MM.1S (cell line): ENCODE data around the gene SGK1.

Source experiments
- DNase-seq: peaks from one replicate; pipeline ENCODE4 v3.0.0-alpha.2; 2015
- H2AFZ ChIP-seq: fragments of 300-600 bp; sonication (generic); 2 replicates; pipeline ENCODE4 v1.6.0; 2016; ENCODE audit warnings: antibody characterized with exemption, low read length
- H3F3A ChIP-seq: fragments of 300-600 bp; sonication (generic); 2 replicates; pipeline ENCODE4 v1.6.1; 2016; ENCODE audit warnings: mild to moderate bottlenecking, antibody characterized with exemption, low read length, moderate library complexity, mixed read lengths; ENCODE audit not compliant: insufficient read depth
- H3K27ac ChIP-seq: fragments of 300-600 bp; sonication (generic); 2 replicates; pipeline ENCODE4 v1.5.1; 2016; ENCODE audit warnings: mild to moderate bottlenecking, low read length
- H3K27me3 ChIP-seq: fragments of 300-600 bp; sonication (generic); replicated peaks from 2 replicates; pipeline ENCODE4 v1.6.0; 2016; ENCODE audit warnings: low read length; ENCODE audit not compliant: insufficient read depth
- H3K36me3 ChIP-seq: fragments of 300-600 bp; sonication (generic); replicated peaks from 2 replicates; pipeline ENCODE4 v1.6.1; 2016; ENCODE audit warnings: mild to moderate bottlenecking, low read length, mixed read lengths; ENCODE audit not compliant: insufficient read depth
- H3K4me1 ChIP-seq: fragments of 300-600 bp; sonication (generic); 2 replicates; pipeline ENCODE4 v1.6.1; 2016; ENCODE audit warnings: low read length, mixed read lengths
- H3K4me2 ChIP-seq: fragments of 300-600 bp; sonication (generic); 2 replicates; pipeline ENCODE4 v1.6.0; 2016; ENCODE audit warnings: low read depth, low read length
- H3K4me3 ChIP-seq: fragments of 300-600 bp; sonication (generic); 2 replicates; pipeline ENCODE4 v1.5.1; 2016; ENCODE audit warnings: low read length, mixed read lengths
- H3K79me2 ChIP-seq: fragments of 300-600 bp; sonication (generic); 2 replicates; pipeline ENCODE4 v1.6.1; 2016; ENCODE audit warnings: mixed run types, low read length, mixed read lengths
- H3K9ac ChIP-seq: fragments of 300-600 bp; sonication (generic); 2 replicates; pipeline ENCODE4 v1.6.1; 2016; ENCODE audit warnings: low read length, mixed read lengths
- H3K9me2 ChIP-seq: fragments of 300-600 bp; sonication (generic); replicated peaks from 2 replicates; pipeline ENCODE4 v1.6.1; 2016; ENCODE audit warnings: mild to moderate bottlenecking, low read length, mixed read lengths; ENCODE audit not compliant: insufficient read depth
- H3K9me3 ChIP-seq: fragments of 300-600 bp; sonication (generic); replicated peaks from 2 replicates; pipeline ENCODE4 v1.6.1; 2016; ENCODE audit warnings: mild to moderate bottlenecking, low read length, mixed read lengths; ENCODE audit not compliant: insufficient read depth
- H4K20me1 ChIP-seq: fragments of 300-600 bp; sonication (generic); 2 replicates; pipeline ENCODE4 v1.6.1; 2016; ENCODE audit warnings: mild to moderate bottlenecking, low read length, moderate library complexity, mixed read lengths; ENCODE audit not compliant: insufficient read depth
- CTCF ChIP-seq: fragments of 300-600 bp; sonication (generic); IDR thresholded peaks from 2 replicates; pipeline ENCODE4 v1.5.1; 2016; ENCODE audit warnings: antibody characterized with exemption, low read length, mixed read lengths
- EZH2 ChIP-seq: fragments of 300-600 bp; sonication (generic); optimal IDR thresholded peaks from 2 replicates; pipeline ENCODE3; 2017; ENCODE audit warnings: low read depth, mild to moderate bottlenecking, antibody characterized with exemption, low read length, mixed read lengths
- EZH2phosphoT487 ChIP-seq: fragments of 300-600 bp; sonication (generic); IDR thresholded peaks from 2 replicates; pipeline ENCODE4 v1.6.1; 2018; ENCODE audit warnings: antibody characterized with exemption, low read length

Gene SGK1

GRCh38 chr6:134186355-134186754 is 131.6 kb downstream of the SGK1 start:
- Histone ChIP-seq H3K9me3 (no peaks in the 10 kb centered on the region), H3F3A (0 out of 2 replicates have a peak, but pooled peaks cover 4% of the 10 kb centered on the region), H3K36me3 (no peaks in the 10 kb centered on the region), H3K4me2 (no peak overlapping the region), H3K9me2 (no peaks in the 10 kb centered on the region), H4K20me1 (no peaks in the 10 kb centered on the region), H3K27ac (no peak overlapping the region), H2AFZ (no peak overlapping the region), H3K27me3 (no peaks in the 10 kb centered on the region), H3K4me3 (no peak overlapping the region), H3K4me1 (peaks cover 27% of the 10 kb centered on the region), H3K79me2 (no peaks in the 10 kb centered on the region), H3K9ac (no peak overlapping the region)
- no peak for TF ChIP-seq EZH2
- TF ChIP-seq EZH2phosphoT487: no peak
- no peak for TF ChIP-seq CTCF
- no peak for DNase-seq

- H3K27ac ChIP-seq: peak overlapping the region; percentile 14; the same call in 1 of the 2 replicates
- no peak for TF ChIP-seq EZH2
- TF ChIP-seq EZH2phosphoT487: no peak
- TF ChIP-seq CTCF: no peak
These were observed 132.6 kb downstream of the SGK1 start for GRCh38 chr6:134185277-134185676.

GRCh38 chr6:134183844-134184243 is 134.1 kb downstream of the SGK1 start:
- no peak for DNase-seq
- Histone ChIP-seq H2AFZ (no peak overlapping the region), H3K36me3 (no peaks in the 10 kb centered on the region), H3F3A (0 out of 2 replicates have a peak, but pooled peaks cover 4% of the 10 kb centered on the region), H4K20me1 (no peaks in the 10 kb centered on the region), H3K4me1 (peaks cover 20% of the 10 kb centered on the region), H3K4me2 (no peak overlapping the region), H3K27ac (no peak overlapping the region), H3K9ac (no peak overlapping the region), H3K9me2 (no peaks in the 10 kb centered on the region), H3K79me2 (no peaks in the 10 kb centered on the region), H3K27me3 (no peaks in the 10 kb centered on the region), H3K4me3 (no peak overlapping the region), H3K9me3 (no peaks in the 10 kb centered on the region)
- TF ChIP-seq CTCF (no peak), EZH2phosphoT487 (no peak), EZH2 (no peak)

More at GRCh38 chr6:134185277-134185676, 132.6 kb downstream of the SGK1 start:
- Histone ChIP-seq H4K20me1 (no peaks in the 10 kb centered on the region), H2AFZ (peak overlapping the region; percentile 25; the same call in 1 of the 2 replicates), H3K36me3 (no peaks in the 10 kb centered on the region), H3K27me3 (no peaks in the 10 kb centered on the region), H3K4me2 (no peak overlapping the region), H3K4me1 (peaks cover 19% of the 10 kb centered on the region), H3K9ac (no peak overlapping the region), H3K79me2 (no peaks in the 10 kb centered on the region), H3K9me3 (no peaks in the 10 kb centered on the region), H3K4me3 (no peak overlapping the region), H3K9me2 (no peaks in the 10 kb centered on the region), H3F3A (0 out of 2 replicates have a peak, but pooled peaks cover 4% of the 10 kb centered on the region)
- peak; percentile 52 for DNase-seq
